Measurements from ENCODE around the gene TTC23L.

TTC23L gene

DNA sequence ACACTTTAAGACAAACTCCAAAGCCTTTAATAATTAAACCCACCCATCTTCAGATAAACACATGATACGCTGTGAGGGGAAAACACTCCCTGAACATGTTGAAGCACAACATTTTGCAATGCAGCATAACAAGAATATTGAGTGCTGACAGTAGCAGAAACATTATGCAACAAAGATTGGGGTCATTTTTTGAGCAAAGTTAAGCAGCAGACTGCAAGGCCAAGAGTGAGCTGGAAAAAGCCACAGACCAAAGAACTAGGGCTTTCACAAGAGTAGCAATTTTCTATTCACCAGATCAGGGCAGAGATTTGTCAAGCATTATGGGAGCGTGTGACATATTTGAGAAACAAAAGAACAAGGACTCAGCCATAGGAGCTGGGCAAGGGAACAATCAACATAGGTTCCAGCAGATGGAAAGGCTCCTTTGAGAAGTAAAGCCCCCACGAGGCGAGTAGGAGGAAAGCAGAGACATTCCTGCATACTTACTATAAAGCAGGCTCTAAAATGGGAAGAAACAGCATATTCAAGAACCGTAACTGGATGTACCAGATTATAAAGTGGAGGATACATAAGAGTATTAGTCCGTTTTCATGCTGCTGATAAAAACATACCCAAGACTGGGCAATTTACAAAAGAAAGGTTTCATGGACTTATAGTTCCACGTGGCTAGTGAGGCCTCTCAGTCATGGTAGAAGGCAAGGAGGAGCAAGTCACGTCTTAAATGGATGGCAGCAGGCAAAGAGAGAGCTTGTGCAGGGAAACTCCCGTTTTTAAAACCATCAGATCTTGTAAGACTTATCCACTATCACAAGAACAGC is 4.8 kb upstream of the TTC23L start:
- no peaks in the 10 kb centered on the region for H3K27me3 ChIP-seq (ENCODE audit: control insufficient read depth, insufficient read depth, low read length)
- peaks cover 11% of the 10 kb centered on the region; the same call in 1 of the 2 replicates for H3K4me1 ChIP-seq (ENCODE audit: control insufficient read depth, insufficient read depth, low read length)
- peak overlapping the region; percentile 73 for H3K27ac ChIP-seq (ENCODE audit: low read depth, low read length)
- no peak overlapping the region for H3K4me3 ChIP-seq (ENCODE audit: low read depth, low read length)
- H3K9me3 ChIP-seq (ENCODE audit: control insufficient read depth, insufficient read depth, low read length): no peaks in the 10 kb centered on the region
- H3K36me3 ChIP-seq (ENCODE audit: control insufficient read depth, insufficient read depth, low read length): peaks cover 48% of the 10 kb centered on the region
- no peak overlapping the region for H3K9ac ChIP-seq (ENCODE audit: low read depth, low read length)

DNA sequence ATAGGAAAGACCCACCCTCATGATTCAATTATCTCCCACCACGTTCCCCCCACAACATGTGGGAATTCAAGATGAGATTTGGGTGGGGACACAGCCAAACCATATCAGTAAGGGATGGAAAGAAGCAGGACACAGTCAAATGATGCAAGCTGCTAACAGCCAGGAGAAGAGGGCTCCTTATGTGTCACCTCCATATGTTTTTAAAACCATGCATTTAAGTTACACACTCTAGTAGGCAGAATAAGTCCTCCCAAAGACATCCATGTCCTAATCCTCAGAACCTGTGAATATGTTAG is 4.2 kb upstream of the TTC23L start:
- Histone ChIP-seq H3K27me3 (ENCODE audit: control insufficient read depth, insufficient read depth, low read length) (no peaks in the 10 kb centered on the region), H3K4me1 (ENCODE audit: control insufficient read depth, insufficient read depth, low read length) (peaks cover 14% of the 10 kb centered on the region; the same call in 1 of the 2 replicates), H3K36me3 (ENCODE audit: control insufficient read depth, insufficient read depth, low read length) (peaks cover 42% of the 10 kb centered on the region), H3K27ac (ENCODE audit: low read depth, low read length) (no peak overlapping the region), H3K9ac (ENCODE audit: low read depth, low read length) (no peak overlapping the region), H3K9me3 (ENCODE audit: control insufficient read depth, insufficient read depth, low read length) (no peaks in the 10 kb centered on the region), H3K4me3 (ENCODE audit: low read depth, low read length) (no peak overlapping the region)

DNA sequence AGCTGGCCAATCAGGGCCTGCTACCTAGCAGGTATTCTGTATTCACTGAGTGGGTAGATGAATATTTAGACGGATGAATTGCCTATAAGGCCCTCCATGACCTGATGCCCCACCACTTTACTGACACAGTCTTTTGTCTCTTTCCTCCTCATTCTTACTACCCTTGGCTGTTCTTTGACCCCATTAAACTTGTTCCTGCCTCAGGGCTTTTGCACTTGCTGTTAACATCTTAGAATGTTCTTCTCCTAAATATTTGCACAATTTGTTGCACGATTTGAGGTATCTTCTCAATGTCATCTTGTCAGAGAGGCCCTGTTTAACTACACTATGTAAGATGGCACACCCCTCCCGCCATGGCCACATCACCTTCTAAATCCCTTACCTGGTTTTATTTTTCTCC is 3.3 kb upstream of the TTC23L start:
- no peak overlapping the region for H3K4me3 ChIP-seq (ENCODE audit: low read depth, low read length)
- H3K27ac ChIP-seq (ENCODE audit: low read depth, low read length): no peak overlapping the region
- no peaks in the 10 kb centered on the region for H3K9me3 ChIP-seq (ENCODE audit: control insufficient read depth, insufficient read depth, low read length)
- no peaks in the 10 kb centered on the region for H3K27me3 ChIP-seq (ENCODE audit: control insufficient read depth, insufficient read depth, low read length)
- no peak overlapping the region for H3K9ac ChIP-seq (ENCODE audit: low read depth, low read length)
- peaks cover 14% of the 10 kb centered on the region; the same call in 1 of the 2 replicates for H3K4me1 ChIP-seq (ENCODE audit: control insufficient read depth, insufficient read depth, low read length)
- H3K36me3 ChIP-seq (ENCODE audit: control insufficient read depth, insufficient read depth, low read length): peaks cover 33% of the 10 kb centered on the region

DNA sequence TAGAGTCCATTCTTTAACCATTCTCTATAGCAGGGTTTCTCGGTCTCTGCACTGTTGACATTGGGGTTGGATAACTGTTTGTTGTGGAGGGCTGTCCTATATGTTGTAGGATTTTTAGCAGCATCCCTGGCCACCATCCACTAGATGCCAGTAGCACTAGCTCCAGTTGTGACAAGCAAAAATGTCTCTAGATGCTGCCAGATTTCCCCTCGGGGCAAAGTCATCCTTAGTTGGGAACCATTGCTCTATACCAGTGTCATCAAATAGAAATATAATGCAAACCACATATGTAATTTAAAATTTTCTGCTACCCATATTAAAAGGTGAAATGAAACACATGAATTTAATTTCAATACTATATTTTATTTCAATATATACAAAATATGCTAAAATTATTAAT is 2.9 kb downstream of the TTC23L start:
- no peak overlapping the region for H3K4me3 ChIP-seq (ENCODE audit: low read depth, low read length)
- no peak overlapping the region for H3K27ac ChIP-seq (ENCODE audit: low read depth, low read length)
- H3K36me3 ChIP-seq (ENCODE audit: control insufficient read depth, insufficient read depth, low read length): no peaks in the 10 kb centered on the region
- H3K4me1 ChIP-seq (ENCODE audit: control insufficient read depth, insufficient read depth, low read length): peaks cover 10% of the 10 kb centered on the region; the same call in 1 of the 2 replicates
- no peaks in the 10 kb centered on the region for H3K9me3 ChIP-seq (ENCODE audit: control insufficient read depth, insufficient read depth, low read length)
- H3K27me3 ChIP-seq (ENCODE audit: control insufficient read depth, insufficient read depth, low read length): no peaks in the 10 kb centered on the region
- no peak overlapping the region for H3K9ac ChIP-seq (ENCODE audit: low read depth, low read length)

DNA sequence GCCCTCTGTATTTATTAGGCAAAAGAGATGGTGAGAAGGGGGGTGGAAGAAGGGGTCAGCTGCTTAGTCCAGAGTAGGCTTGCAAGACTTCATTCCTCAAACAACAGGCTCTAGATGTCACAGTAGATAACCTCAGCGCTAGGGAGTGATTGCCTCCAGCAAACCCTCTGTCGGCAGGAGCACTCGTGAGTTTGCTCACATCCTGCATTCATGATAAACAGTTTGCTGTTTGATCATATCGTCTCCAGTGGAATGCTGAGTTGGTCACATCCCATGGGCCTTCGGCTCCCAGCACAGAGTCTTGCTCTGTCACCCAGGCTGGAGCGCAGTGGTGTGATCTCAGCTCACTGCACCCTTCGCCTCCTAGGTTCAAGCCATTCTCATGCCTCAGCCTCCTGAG is 3.6 kb downstream of the TTC23L start:
- Histone ChIP-seq H3K27ac (ENCODE audit: low read depth, low read length) (no peak overlapping the region), H3K9me3 (ENCODE audit: control insufficient read depth, insufficient read depth, low read length) (no peaks in the 10 kb centered on the region), H3K4me3 (ENCODE audit: low read depth, low read length) (no peak overlapping the region), H3K36me3 (ENCODE audit: control insufficient read depth, insufficient read depth, low read length) (no peaks in the 10 kb centered on the region), H3K9ac (ENCODE audit: low read depth, low read length) (no peak overlapping the region), H3K4me1 (ENCODE audit: control insufficient read depth, insufficient read depth, low read length) (peaks cover 10% of the 10 kb centered on the region; the same call in 1 of the 2 replicates), H3K27me3 (ENCODE audit: control insufficient read depth, insufficient read depth, low read length) (no peaks in the 10 kb centered on the region)

DNA sequence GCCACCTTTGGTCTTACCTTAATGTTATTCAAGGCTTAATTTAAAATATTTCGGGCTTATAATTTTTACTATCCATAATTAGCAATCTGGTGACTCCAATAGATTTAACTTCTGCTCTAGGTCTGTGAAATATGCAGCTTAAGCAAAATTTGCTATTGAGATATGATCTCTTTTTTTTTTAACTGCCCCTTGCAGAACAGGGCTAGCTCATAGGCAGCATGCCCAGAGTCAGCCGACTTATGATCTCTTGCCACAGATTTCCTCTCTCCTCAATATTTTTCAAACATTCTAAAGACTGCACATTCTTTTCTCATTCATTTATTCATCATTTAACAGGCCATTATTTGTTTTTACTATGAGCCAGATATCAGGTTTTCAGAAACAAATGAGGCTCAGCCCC is 4.5 kb downstream of the TTC23L start:
- Histone ChIP-seq H3K9me3 (ENCODE audit: control insufficient read depth, insufficient read depth, low read length) (no peaks in the 10 kb centered on the region), H3K36me3 (ENCODE audit: control insufficient read depth, insufficient read depth, low read length) (no peaks in the 10 kb centered on the region), H3K4me1 (ENCODE audit: control insufficient read depth, insufficient read depth, low read length) (peaks cover 7% of the 10 kb centered on the region; the same call in 1 of the 2 replicates), H3K27ac (ENCODE audit: low read depth, low read length) (no peak overlapping the region), H3K4me3 (ENCODE audit: low read depth, low read length) (no peak overlapping the region), H3K27me3 (ENCODE audit: control insufficient read depth, insufficient read depth, low read length) (no peaks in the 10 kb centered on the region), H3K9ac (ENCODE audit: low read depth, low read length) (no peak overlapping the region)

DNA sequence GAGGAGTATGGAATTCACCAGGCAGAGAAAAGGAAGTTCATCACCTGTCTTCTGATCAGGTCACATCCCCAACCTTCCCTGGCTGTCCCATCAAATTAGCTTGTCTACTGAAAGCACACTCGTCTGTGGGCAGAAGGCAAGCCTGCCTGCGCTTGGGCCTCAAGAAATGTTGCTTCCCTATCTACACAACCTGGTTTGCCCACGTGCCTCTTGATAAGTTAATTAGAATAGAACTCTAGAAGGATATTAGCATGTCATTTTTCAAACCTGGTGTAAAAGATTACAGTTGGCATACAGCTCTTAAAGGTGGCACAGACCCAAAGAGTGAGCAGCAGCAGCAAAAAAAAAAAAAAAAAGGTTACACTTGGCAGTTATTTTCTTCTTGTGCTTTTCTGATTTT is 5.1 kb downstream of the TTC23L start:
- Histone ChIP-seq H3K27ac (ENCODE audit: low read depth, low read length) (no peak overlapping the region), H3K27me3 (ENCODE audit: control insufficient read depth, insufficient read depth, low read length) (no peaks in the 10 kb centered on the region), H3K9ac (ENCODE audit: low read depth, low read length) (no peak overlapping the region), H3K36me3 (ENCODE audit: control insufficient read depth, insufficient read depth, low read length) (no peaks in the 10 kb centered on the region), H3K4me1 (ENCODE audit: control insufficient read depth, insufficient read depth, low read length) (peaks cover 6% of the 10 kb centered on the region; the same call in 1 of the 2 replicates), H3K4me3 (ENCODE audit: low read depth, low read length) (no peak overlapping the region), H3K9me3 (ENCODE audit: control insufficient read depth, insufficient read depth, low read length) (no peaks in the 10 kb centered on the region)

DNA sequence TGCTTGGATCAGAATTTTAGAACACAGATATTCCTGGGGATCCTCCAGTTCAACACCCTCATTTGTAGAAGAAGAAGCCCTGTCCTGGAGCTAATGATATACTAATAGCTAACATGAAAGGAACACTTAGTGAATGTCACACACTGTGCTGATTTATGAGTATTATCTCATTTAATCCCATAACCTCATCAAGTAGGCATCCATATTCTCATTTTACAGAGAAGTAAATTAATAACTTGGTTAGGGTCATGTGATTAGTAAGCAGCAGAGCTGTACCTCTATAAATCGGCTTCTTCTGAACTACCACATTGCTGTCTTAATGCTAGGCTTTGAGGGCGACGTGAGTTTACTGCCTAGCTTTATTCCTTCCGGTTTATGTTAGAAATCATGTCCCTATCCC is 6.0 kb downstream of the TTC23L start:
- H3K9me3 ChIP-seq (ENCODE audit: control insufficient read depth, insufficient read depth, low read length): no peaks in the 10 kb centered on the region
- no peak overlapping the region for H3K4me3 ChIP-seq (ENCODE audit: low read depth, low read length)
- 0 out of 2 replicates have a peak, but pooled peaks cover 3% of the 10 kb centered on the region for H3K4me1 ChIP-seq (ENCODE audit: control insufficient read depth, insufficient read depth, low read length)
- H3K9ac ChIP-seq (ENCODE audit: low read depth, low read length): no peak overlapping the region
- no peaks in the 10 kb centered on the region for H3K27me3 ChIP-seq (ENCODE audit: control insufficient read depth, insufficient read depth, low read length)
- H3K27ac ChIP-seq (ENCODE audit: low read depth, low read length): no peak overlapping the region
- no peaks in the 10 kb centered on the region for H3K36me3 ChIP-seq (ENCODE audit: control insufficient read depth, insufficient read depth, low read length)

DNA sequence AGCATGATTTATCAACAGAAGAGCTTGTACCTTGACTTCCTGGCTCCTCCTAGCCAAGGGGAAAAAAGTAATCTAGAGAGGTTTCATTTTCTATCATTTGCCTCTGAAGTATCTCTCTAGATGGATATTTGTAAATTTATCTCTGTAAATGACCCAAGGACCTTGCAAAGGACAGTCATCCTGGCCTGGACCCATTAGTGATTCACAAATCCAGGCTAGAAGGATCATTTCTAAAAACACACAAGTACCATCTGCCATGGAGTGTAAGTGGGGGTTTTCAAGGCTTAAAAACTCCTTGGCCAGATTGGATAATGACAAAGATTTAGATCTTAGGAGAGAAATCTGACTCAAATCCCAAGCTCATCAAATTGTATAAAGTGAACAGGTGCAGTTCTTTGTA is 8.1 kb downstream of the TTC23L start:
- H3K36me3 ChIP-seq (ENCODE audit: control insufficient read depth, insufficient read depth, low read length): no peaks in the 10 kb centered on the region
- no peak overlapping the region for H3K4me3 ChIP-seq (ENCODE audit: low read depth, low read length)
- H3K9ac ChIP-seq (ENCODE audit: low read depth, low read length): no peak overlapping the region
- H3K27ac ChIP-seq (ENCODE audit: low read depth, low read length): no peak overlapping the region
- 0 out of 2 replicates have a peak, but pooled peaks cover 3% of the 10 kb centered on the region for H3K4me1 ChIP-seq (ENCODE audit: control insufficient read depth, insufficient read depth, low read length)
- H3K27me3 ChIP-seq (ENCODE audit: control insufficient read depth, insufficient read depth, low read length): no peaks in the 10 kb centered on the region
- H3K9me3 ChIP-seq (ENCODE audit: control insufficient read depth, insufficient read depth, low read length): no peaks in the 10 kb centered on the region

DNA sequence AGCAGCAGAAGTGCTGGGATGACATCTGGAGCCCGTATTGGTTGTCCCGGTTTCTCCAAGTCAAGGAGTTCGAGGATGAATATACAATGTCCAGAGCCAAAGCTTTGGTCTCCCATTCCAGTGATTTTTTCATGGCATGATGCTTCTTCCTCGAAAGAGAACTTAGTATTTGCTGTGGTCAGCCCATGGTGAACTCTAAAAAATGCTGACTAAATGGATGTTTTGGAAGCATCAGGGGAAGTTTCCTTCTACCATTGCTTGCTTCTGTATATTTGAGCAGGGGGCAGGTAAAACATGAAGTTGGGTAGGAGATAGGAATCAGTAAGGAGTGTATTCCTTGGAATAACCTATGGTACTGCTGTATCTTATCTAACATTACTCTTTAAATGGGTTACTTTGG is 8.6 kb downstream of the TTC23L start:
- no peak overlapping the region for H3K27ac ChIP-seq (ENCODE audit: low read depth, low read length)
- no peaks in the 10 kb centered on the region for H3K27me3 ChIP-seq (ENCODE audit: control insufficient read depth, insufficient read depth, low read length)
- no peak overlapping the region for H3K9ac ChIP-seq (ENCODE audit: low read depth, low read length)

DNA sequence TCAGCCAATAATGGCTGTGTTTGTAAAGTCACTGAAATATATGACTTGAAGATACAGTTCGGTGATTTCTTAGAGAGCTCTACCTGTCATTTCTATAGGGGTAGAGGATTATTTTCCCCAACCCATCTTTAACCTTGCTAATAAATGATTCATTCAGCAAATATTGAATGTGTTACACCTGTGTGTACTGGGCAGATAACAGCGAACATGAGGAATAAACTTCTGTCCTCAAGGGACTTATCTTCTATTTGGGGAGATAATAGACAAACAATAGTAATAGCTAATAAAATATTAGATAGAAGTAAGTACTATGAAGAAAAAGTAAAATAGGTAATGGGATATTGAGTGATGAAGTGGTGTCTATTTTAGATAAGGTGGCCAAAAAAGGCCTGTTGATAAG is 9.3 kb downstream of the TTC23L start:
- Histone ChIP-seq H3K4me1 (ENCODE audit: control insufficient read depth, insufficient read depth, low read length) (0 out of 2 replicates have a peak, but pooled peaks cover 3% of the 10 kb centered on the region), H3K9me3 (ENCODE audit: control insufficient read depth, insufficient read depth, low read length) (no peaks in the 10 kb centered on the region), H3K27me3 (ENCODE audit: control insufficient read depth, insufficient read depth, low read length) (no peaks in the 10 kb centered on the region), H3K36me3 (ENCODE audit: control insufficient read depth, insufficient read depth, low read length) (no peaks in the 10 kb centered on the region), H3K4me3 (ENCODE audit: low read depth, low read length) (no peak overlapping the region), H3K9ac (ENCODE audit: low read depth, low read length) (no peak overlapping the region), H3K27ac (ENCODE audit: low read depth, low read length) (no peak overlapping the region)

More for the DNA sequence above, 8.6 kb downstream of the TTC23L start:
- Histone ChIP-seq H3K4me3 (ENCODE audit: low read depth, low read length) (no peak overlapping the region), H3K9me3 (ENCODE audit: control insufficient read depth, insufficient read depth, low read length) (no peaks in the 10 kb centered on the region), H3K4me1 (ENCODE audit: control insufficient read depth, insufficient read depth, low read length) (0 out of 2 replicates have a peak, but pooled peaks cover 3% of the 10 kb centered on the region), H3K36me3 (ENCODE audit: control insufficient read depth, insufficient read depth, low read length) (no peaks in the 10 kb centered on the region)
